Measurements from ENCODE around the gene KCNC1. TPM values are rescaled to one million over a fixed set of nuclear protein-coding genes. Genes with fewer than 3 reads are reported as not detected.

Gene KCNC1
- polyA plus RNA-seq, 1 donor from 2014 or later, result 8.9 TPM

GRCh38 chr11:17746096-17746495 is 11.5 kb downstream of the KCNC1 start:
- Histone ChIP-seq H2AFZ (ENCODE audit: low read depth, low read length) (no peak overlapping the region), H3K27ac (ENCODE audit: low read length) (no peak overlapping the region), H3K4me3 (ENCODE audit: low read length) (no peak overlapping the region), H3K9ac (ENCODE audit: low read length) (no peak overlapping the region), H4K20me1 (ENCODE audit: insufficient read depth) (peaks cover 3% of the 10 kb centered on the region), H3K9me2 (ENCODE audit: insufficient read depth, low read length) (no peaks in the 10 kb centered on the region), H3K4me2 (ENCODE audit: low read length) (no peak overlapping the region), H3K79me2 (replicated peaks; ENCODE audit: insufficient read depth, low read length) (peaks cover 2% of the 10 kb centered on the region), H3F3A (ENCODE audit: insufficient read depth, low read length, poor library complexity, severe bottlenecking) (no peaks in the 10 kb centered on the region), H3K9me3 (ENCODE audit: low read length) (no peaks in the 10 kb centered on the region), H3K27me3 (ENCODE audit: insufficient read depth, low read depth, low read length) (no peaks in the 10 kb centered on the region), H3K36me3 (ENCODE audit: insufficient read depth, low read length) (no peaks in the 10 kb centered on the region)
- TF ChIP-seq EZH2 (IDR thresholded peaks at IDR 0.05; ENCODE audit: borderline replicate concordance, insufficient read depth, low read length, poor library complexity, severe bottlenecking) (no peak), RAD21 (conservative IDR thresholded peaks at IDR 0.05) (no peak), EP300 (conservative IDR thresholded peaks at IDR 0.05; ENCODE audit: poor library complexity, severe bottlenecking) (no peak), TAF1 (IDR thresholded peaks at IDR 0.05; ENCODE audit: low read depth) (no peak), SMC3 (conservative IDR thresholded peaks at IDR 0.05; ENCODE audit: poor library complexity) (no peak), MXI1 (conservative IDR thresholded peaks at IDR 0.05; ENCODE audit: poor library complexity, severe bottlenecking) (no peak), POLR2AphosphoS5 (IDR thresholded peaks at IDR 0.05) (no peak)
- TF ChIP-seq, protein P1, sequence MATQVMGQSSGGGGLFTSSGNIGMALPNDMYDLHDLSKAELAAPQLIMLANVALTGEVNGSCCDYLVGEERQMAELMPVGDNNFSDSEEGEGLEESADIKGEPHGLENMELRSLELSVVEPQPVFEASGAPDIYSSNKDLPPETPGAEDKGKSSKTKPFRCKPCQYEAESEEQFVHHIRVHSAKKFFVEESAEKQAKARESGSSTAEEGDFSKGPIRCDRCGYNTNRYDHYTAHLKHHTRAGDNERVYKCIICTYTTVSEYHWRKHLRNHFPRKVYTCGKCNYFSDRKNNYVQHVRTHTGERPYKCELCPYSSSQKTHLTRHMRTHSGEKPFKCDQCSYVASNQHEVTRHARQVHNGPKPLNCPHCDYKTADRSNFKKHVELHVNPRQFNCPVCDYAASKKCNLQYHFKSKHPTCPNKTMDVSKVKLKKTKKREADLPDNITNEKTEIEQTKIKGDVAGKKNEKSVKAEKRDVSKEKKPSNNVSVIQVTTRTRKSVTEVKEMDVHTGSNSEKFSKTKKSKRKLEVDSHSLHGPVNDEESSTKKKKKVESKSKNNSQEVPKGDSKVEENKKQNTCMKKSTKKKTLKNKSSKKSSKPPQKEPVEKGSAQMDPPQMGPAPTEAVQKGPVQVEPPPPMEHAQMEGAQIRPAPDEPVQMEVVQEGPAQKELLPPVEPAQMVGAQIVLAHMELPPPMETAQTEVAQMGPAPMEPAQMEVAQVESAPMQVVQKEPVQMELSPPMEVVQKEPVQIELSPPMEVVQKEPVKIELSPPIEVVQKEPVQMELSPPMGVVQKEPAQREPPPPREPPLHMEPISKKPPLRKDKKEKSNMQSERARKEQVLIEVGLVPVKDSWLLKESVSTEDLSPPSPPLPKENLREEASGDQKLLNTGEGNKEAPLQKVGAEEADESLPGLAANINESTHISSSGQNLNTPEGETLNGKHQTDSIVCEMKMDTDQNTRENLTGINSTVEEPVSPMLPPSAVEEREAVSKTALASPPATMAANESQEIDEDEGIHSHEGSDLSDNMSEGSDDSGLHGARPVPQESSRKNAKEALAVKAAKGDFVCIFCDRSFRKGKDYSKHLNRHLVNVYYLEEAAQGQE (IDR thresholded peaks at IDR 0.05; ENCODE audit: borderline replicate concordance), result no peak
- TF ChIP-seq, protein P2, sequence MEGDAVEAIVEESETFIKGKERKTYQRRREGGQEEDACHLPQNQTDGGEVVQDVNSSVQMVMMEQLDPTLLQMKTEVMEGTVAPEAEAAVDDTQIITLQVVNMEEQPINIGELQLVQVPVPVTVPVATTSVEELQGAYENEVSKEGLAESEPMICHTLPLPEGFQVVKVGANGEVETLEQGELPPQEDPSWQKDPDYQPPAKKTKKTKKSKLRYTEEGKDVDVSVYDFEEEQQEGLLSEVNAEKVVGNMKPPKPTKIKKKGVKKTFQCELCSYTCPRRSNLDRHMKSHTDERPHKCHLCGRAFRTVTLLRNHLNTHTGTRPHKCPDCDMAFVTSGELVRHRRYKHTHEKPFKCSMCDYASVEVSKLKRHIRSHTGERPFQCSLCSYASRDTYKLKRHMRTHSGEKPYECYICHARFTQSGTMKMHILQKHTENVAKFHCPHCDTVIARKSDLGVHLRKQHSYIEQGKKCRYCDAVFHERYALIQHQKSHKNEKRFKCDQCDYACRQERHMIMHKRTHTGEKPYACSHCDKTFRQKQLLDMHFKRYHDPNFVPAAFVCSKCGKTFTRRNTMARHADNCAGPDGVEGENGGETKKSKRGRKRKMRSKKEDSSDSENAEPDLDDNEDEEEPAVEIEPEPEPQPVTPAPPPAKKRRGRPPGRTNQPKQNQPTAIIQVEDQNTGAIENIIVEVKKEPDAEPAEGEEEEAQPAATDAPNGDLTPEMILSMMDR (IDR thresholded peaks at IDR 0.05; ENCODE audit: poor library complexity, severe bottlenecking), result no peak

DNA sequence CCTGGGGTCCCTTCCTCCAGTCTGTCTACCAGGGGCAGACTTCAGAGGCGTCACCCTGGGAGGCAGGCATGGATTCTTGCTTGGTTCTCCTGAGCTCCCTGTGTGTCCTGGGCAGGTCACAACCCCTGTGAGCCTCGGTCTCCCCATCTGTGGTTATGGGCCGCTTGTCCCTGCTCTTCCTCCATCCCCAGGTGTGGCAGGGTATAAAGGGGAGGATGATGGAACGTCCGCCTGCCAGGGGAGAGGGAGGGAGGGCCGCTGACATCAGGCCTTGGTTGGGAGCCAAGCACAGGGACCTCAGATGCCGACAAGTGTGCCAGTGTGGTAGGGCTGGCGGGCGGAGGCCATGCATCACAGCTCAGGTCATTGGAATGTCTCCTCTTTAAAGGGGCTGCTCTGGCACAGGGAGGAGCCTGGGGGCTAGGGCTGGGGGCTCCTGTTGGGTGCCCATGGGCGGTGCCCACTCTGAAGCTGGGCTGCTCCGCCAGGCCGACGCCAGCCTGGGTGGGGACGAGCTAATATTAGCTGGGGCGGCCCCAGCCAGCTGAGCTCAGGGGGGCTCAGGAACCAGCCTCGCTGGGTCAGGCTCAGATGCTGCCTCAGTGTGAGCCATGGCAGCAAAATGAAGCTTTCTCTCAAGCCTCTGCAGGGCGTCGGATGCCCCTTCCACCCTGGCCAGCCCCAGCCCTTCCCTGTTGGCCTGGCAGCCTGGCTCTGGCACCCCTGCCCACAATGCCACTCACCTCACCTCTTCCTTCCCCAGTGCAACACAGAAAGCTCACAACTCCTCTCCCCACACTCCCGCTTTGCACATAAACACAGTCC is 12.8 kb downstream of the KCNC1 start:
- no peak overlapping the region for H3K9ac ChIP-seq (ENCODE audit: low read length)
- H3K27ac ChIP-seq (ENCODE audit: low read length), result no peak overlapping the region
- H3K4me3 ChIP-seq (ENCODE audit: low read length), result no peak overlapping the region
- TF ChIP-seq EZH2 (IDR thresholded peaks at IDR 0.05; ENCODE audit: borderline replicate concordance, insufficient read depth, low read length, poor library complexity, severe bottlenecking), result no peak
- no peak for TF ChIP-seq RAD21 (conservative IDR thresholded peaks at IDR 0.05)
- no peak for TF ChIP-seq EP300 (conservative IDR thresholded peaks at IDR 0.05; ENCODE audit: poor library complexity, severe bottlenecking)
- TF ChIP-seq MXI1 (conservative IDR thresholded peaks at IDR 0.05; ENCODE audit: poor library complexity, severe bottlenecking), result no peak
- TF ChIP-seq POLR2AphosphoS5 (IDR thresholded peaks at IDR 0.05), result no peak
- TF ChIP-seq, protein P1 (IDR thresholded peaks at IDR 0.05; ENCODE audit: borderline replicate concordance), result no peak
- TF ChIP-seq SMC3 (conservative IDR thresholded peaks at IDR 0.05; ENCODE audit: poor library complexity), result no peak
- H3K36me3 ChIP-seq (ENCODE audit: insufficient read depth, low read length), result no peaks in the 10 kb centered on the region
- H3K4me2 ChIP-seq (ENCODE audit: low read length), result no peak overlapping the region
- H3K79me2 ChIP-seq (replicated peaks; ENCODE audit: insufficient read depth, low read length), result peaks cover 3% of the 10 kb centered on the region
- H3K27me3 ChIP-seq (ENCODE audit: insufficient read depth, low read depth, low read length), result no peaks in the 10 kb centered on the region
- no peak overlapping the region for H2AFZ ChIP-seq (ENCODE audit: low read depth, low read length)
- no peaks in the 10 kb centered on the region for H3F3A ChIP-seq (ENCODE audit: insufficient read depth, low read length, poor library complexity, severe bottlenecking)
- no peaks in the 10 kb centered on the region for H3K9me3 ChIP-seq (ENCODE audit: low read length)
- peaks cover 3% of the 10 kb centered on the region for H4K20me1 ChIP-seq (ENCODE audit: insufficient read depth)
- H3K9me2 ChIP-seq (ENCODE audit: insufficient read depth, low read length), result no peaks in the 10 kb centered on the region
